Heart left ventricle (tissue), 13 donors: Measurements from ENCODE around the gene SRSF11.

ENCODE experiments used
- CTCF ChIP-seq, 12 donors: fragments of 200-600 bp; sonication (generic) in 4 of 12; IDR thresholded peaks; one replicate each; pipeline versions ENCODE4 v1.5.0 to v1.8.0; 2018 to 2022; ENCODE audit warnings: antibody characterized with exemption in 12 of 12, mild to moderate bottlenecking in 5 of 12
- POLR2A ChIP-seq, 2 donors: fragments of 450-650 bp; IDR thresholded peaks; one replicate each; pipeline ENCODE4 v1.6.1; 2017; ENCODE audit warnings: antibody characterized with exemption in 2 of 2, mild to moderate bottlenecking in 2 of 2, moderate library complexity in 2 of 2
- donor health status: ischemic (EF 13 %, LVEDD 7.1; RV severe dilation, severe dysfunction).
- donor health status: DM: no; HTN: yes; CAD: no.
- donor health status: DM: no; HTN: no; CAD: no.
- donor health status: ischemic (EF 25% LVEDD 6.9; RV normal size, moderate dysfunction).
- donor health status: ischemic (EF 25% LVEDD 5.7; RV mildly dilated, moderate dysfunction).
- donor health status: ischemic (EF 35%, LVEDD 5.7; RV mildly dilated, moderate dysfunction).
- donor health status: nonischemic (EF 11% LVEDD 7.7; RV severe dilation, severe dysfunction).
- donor health status: DM: yes; HTN: yes; CAD: no.
- donor health status: PGD.
- donor health status: ischemic (EF 29% LVEDD 5.4; RV normal size, mild dysfunction).
- donor health status: nonischemic (EF 23%, LVEDD 6.1; RV moderate dilation, normal function).

GRCh38 chr1:70228670-70229069 lies 7.5 kb downstream of the SRSF11 start:
- no peak for TF ChIP-seq CTCF (IDR thresholded peaks at IDR 0.05)
- no peak for TF ChIP-seq POLR2A (IDR thresholded peaks at IDR 0.05)
